GM12878 (cell line): ENCODE data around the gene PUM2. TPM values are rescaled to one million over a fixed set of nuclear protein-coding genes. Genes with fewer than 3 reads are reported as not detected.

Source experiments
- ATAC-seq: fragments of 200-7000 bp; cut with Tn5 transposase; 3 replicates; pipeline ENCODE4 v1.9.1; 2020; ENCODE audit warnings: mild to moderate bottlenecking, moderate library complexity
- BruUV-seq: library from RNA; stranded (reverse); fragments of 400-500 nt; replicated peaks from 2 replicates; lab custom pipeline; 2021; lab: Mats Ljungman, UMichigan
- CTCF ChIA-PET: fragments of 300-600 bp; sonication (Branson Sonifier 250); formaldehyde crosslinking; extraction: SDS; loops from one replicate; lab custom pipeline; 2021; ENCODE audit warnings: inconsistent platforms; lab: Yijun Ruan, JAX
- POLR2A ChIA-PET: fragments of 350-600 bp; formaldehyde crosslinking; extraction: SDS; loops from one replicate; lab custom pipeline; 2021; ENCODE audit warnings: inconsistent platforms; lab: Charles Lee
- RAD21 ChIA-PET: fragments of 300-600 bp; sonication (Branson Sonifier 250); formaldehyde crosslinking; loops from one replicate; lab custom pipeline; 2023; ENCODE audit warnings: antibody characterized with exemption; ENCODE audit not compliant: unreplicated experiment; lab: Charles Lee
- SMC1A ChIA-PET: fragments of 300-600 bp; sonication (Branson Sonifier 250); formaldehyde crosslinking; loops from one replicate; lab custom pipeline; 2023; ENCODE audit not compliant: unreplicated experiment, uncharacterized antibody; lab: Charles Lee
- DNase-seq: peaks from one replicate; pipeline ENCODE4 v3.0.0-alpha.2; 2011; ENCODE audit warnings: low read depth, low spot score
- FAIRE-seq: peaks from 3 replicates; lab custom pipeline; 2011; peaks lifted over from hg19 to GRCh38; lab: Jason Lieb, UNC
- H2AFZ ChIP-seq: 2 replicates; pipeline ENCODE4 v1.6.0; 2011; ENCODE audit warnings: low read depth, low read length, control low read depth; ENCODE audit not compliant: control insufficient read depth
- H3K27ac ChIP-seq: 2 replicates; pipeline ENCODE4 v1.5.1; 2011; ENCODE audit warnings: control low read depth; ENCODE audit not compliant: control insufficient read depth, insufficient read depth
- H3K27me3 ChIP-seq, 2 experiments: replicated peaks in 1 of 2; 2 replicates each; pipeline versions ENCODE4 v1.6.0 to v1.6.1; 2011; ENCODE audit warnings: low read length in 1 of 2; ENCODE audit not compliant: control insufficient read depth in 2 of 2, insufficient read depth in 2 of 2
- H3K36me3 ChIP-seq, 2 experiments: 2 replicates each; pipeline ENCODE4 v1.5.1; 2011; ENCODE audit warnings: low read length in 1 of 2; ENCODE audit not compliant: control insufficient read depth in 2 of 2, insufficient read depth in 2 of 2
- H3K4me1 ChIP-seq: 2 replicates; pipeline ENCODE4 v1.6.1; 2011; ENCODE audit warnings: mild to moderate bottlenecking, low read length, moderate library complexity, mixed read lengths; ENCODE audit not compliant: control insufficient read depth, insufficient read depth
- H3K4me2 ChIP-seq: 2 replicates; pipeline ENCODE4 v1.6.0; 2011; ENCODE audit warnings: control low read depth; ENCODE audit not compliant: control insufficient read depth, insufficient read depth
- H3K4me3 ChIP-seq: fragments of 200-600 bp; sonication (generic); 2 replicates; pipeline ENCODE4 v1.5.1; 2016
- H3K79me2 ChIP-seq: 2 replicates; pipeline ENCODE4 v1.6.0; 2011; ENCODE audit warnings: low read length; ENCODE audit not compliant: control insufficient read depth, insufficient read depth
- H3K9ac ChIP-seq: 2 replicates; pipeline ENCODE4 v1.8.0; 2011; ENCODE audit warnings: low read length, control low read depth, mixed read lengths; ENCODE audit not compliant: control insufficient read depth, insufficient read depth
- H3K9me3 ChIP-seq: replicated peaks from 3 replicates; pipeline ENCODE4 v1.5.1; 2011; ENCODE audit warnings: mild to moderate bottlenecking, low read length; ENCODE audit not compliant: control insufficient read depth, insufficient read depth
- H4K20me1 ChIP-seq: 2 replicates; pipeline ENCODE4 v1.6.0; 2011; ENCODE audit not compliant: control insufficient read depth, insufficient read depth
- BHLHE40 ChIP-seq, 2 experiments: fragments of 450-650 bp in 1 of 2; IDR thresholded peaks; 2 replicates each; pipeline ENCODE4 v1.6.1; 2011 to 2017; ENCODE audit warnings: low read depth in 2 of 2, borderline replicate concordance in 1 of 2, improper control_type of control experiment in 1 of 2, low read length in 1 of 2, mild to moderate bottlenecking in 1 of 2
- BRCA1 ChIP-seq: IDR thresholded peaks from 2 replicates; pipeline ENCODE4 v1.6.1; 2011; ENCODE audit warnings: low read depth, low read length, improper control_type of control experiment
- EP300 ChIP-seq, 2 experiments: fragments of 150-350 bp in 1 of 2; IDR thresholded peaks; 2 replicates each; pipeline ENCODE4 v1.6.1; 2011 to 2012; ENCODE audit warnings: low read depth in 2 of 2, low read length in 2 of 2, borderline replicate concordance in 1 of 2, improper control_type of control experiment in 1 of 2, inconsistent platforms in 1 of 2; ENCODE audit not compliant: control insufficient read depth in 1 of 2
- GABPA ChIP-seq: IDR thresholded peaks from 2 replicates; pipeline ENCODE4 v1.6.1; 2014; ENCODE audit warnings: antibody characterized with exemption, low read depth, mild to moderate bottlenecking, inconsistent platforms
- KLF5 ChIP-seq: fragments of 450-650 bp; IDR thresholded peaks from 2 replicates; pipeline ENCODE4 v1.6.1; 2014; ENCODE audit warnings: mild to moderate bottlenecking; ENCODE audit not compliant: partially characterized antibody
- MYC ChIP-seq: IDR thresholded peaks from 2 replicates; pipeline ENCODE4 v1.6.1; 2011; ENCODE audit warnings: mild to moderate bottlenecking, low read length, moderate library complexity, inconsistent platforms; ENCODE audit not compliant: insufficient read depth, insufficient replicate concordance, insufficient read length, severe bottlenecking
- NR2C2 ChIP-seq: IDR thresholded peaks from 2 replicates; pipeline ENCODE4 v1.6.1; 2011; ENCODE audit warnings: borderline replicate concordance, low read depth; ENCODE audit not compliant: control insufficient read depth, insufficient read length
- RAD51 ChIP-seq: fragments of 450-650 bp; IDR thresholded peaks from 2 replicates; pipeline ENCODE4 v1.6.1; 2016; ENCODE audit warnings: moderate library complexity, mild to moderate bottlenecking, inconsistent platforms
- WRNIP1 ChIP-seq: IDR thresholded peaks from 2 replicates; pipeline ENCODE4 v1.6.1; 2011; ENCODE audit warnings: low read depth, low read length, improper control_type of control experiment, borderline replicate concordance
- WGBS: methylation state at CpG from one replicate; pipeline ENCODE4 v1.1.6; 2016; ENCODE audit warnings: low lambda C conversion rate; ENCODE audit not compliant: insufficient replicate concordance, insufficient coverage; ENCODE audit errors: missing lambda C conversion rate; 5-methylcytosine and 5-hydroxymethylcytosine counted together
- in situ Hi-C: fragments of 300-500 bp; cut with MboI; formaldehyde crosslinking; loops from 9 replicates; pipeline ENCODE4 v1.14.3; 2018; ENCODE audit warnings: mixed read lengths
- intact Hi-C: fragments of 100-400 bp; cut with micrococcal nuclease; formaldehyde crosslinking; loops from one replicate; pipeline ENCODE4 v1.14.2; 2022; ENCODE audit not compliant: unreplicated experiment
- polyA plus RNA-seq, 11 experiments: library from polyadenylated mRNA; depleted of rRNA in 4 of 11; unstranded in 6 of 11; stranded (reverse) in 5 of 11; fragments of >200 nt; fragmentation: Nextera tagmentation in 4 of 11; fragmentation: Illumina TruSeq in 1 of 11; extraction: Ambion mirVana in 4 of 11; extraction: Trizol in 1 of 11; gene quantifications; 1 replicate in 1 of 11; 2 replicates in 10 of 11; pipeline versions ENCODE4 v1.2.1 to v1.2.3, GENCODE V29; 2011 to 2016; ENCODE audit warnings: inconsistent platforms in 2 of 11, missing spikeins in 2 of 11, low read depth in 1 of 11
- total RNA-seq, 4 experiments: library from RNA; depleted of rRNA in 3 of 4; stranded (reverse); fragments of >200 nt in 3 of 4; fragmentation: Illumina TruSeq in 1 of 4; extraction: Trizol in 1 of 4; gene quantifications; 2 replicates each; pipeline versions ENCODE4 v1.2.1 to v1.2.3, GENCODE V29; 2013 to 2021
- TF ChIP-seq, protein P1 (sequence below), 3 experiments: IDR thresholded peaks in 2 of 3; conservative IDR thresholded peaks in 1 of 3; 2 replicates each; pipeline ENCODE4 v1.5.1; 2011; ENCODE audit warnings: low read depth in 3 of 3, low read length in 3 of 3, mild to moderate bottlenecking in 3 of 3, control low read depth in 2 of 3, moderate library complexity in 2 of 3, inconsistent platforms in 1 of 3, mixed read lengths in 1 of 3; ENCODE audit not compliant: control insufficient read depth in 2 of 3, insufficient read depth in 1 of 3; ENCODE audit errors: extremely low read depth in 1 of 3
- TF ChIP-seq, protein P2 (sequence below): fragments of 450-650 bp; IDR thresholded peaks from 2 replicates; pipeline ENCODE4 v1.6.1; 2017; ENCODE audit warnings: mild to moderate bottlenecking, moderate library complexity

The PUM2 gene
- total and polyA plus RNA-seq, 10 of the 15 experiments (the other 5 are each of a cell fraction or from before 2014, with no cell fraction given) = 14.5 to 87.6 (median 29.4) TPM

- ChIA-PET SMC1A (no interaction called here), POLR2A (interaction anchor here (0.5 kb wide), 1 partner anchor 20 kb away, joined by 3 read pairs; no protein-coding TSS in a partner anchor), RAD21 (no interaction called here), CTCF (interaction anchor here (1.1 kb wide), 1 partner anchor 19 kb away, joined by 4 read pairs; no protein-coding TSS in a partner anchor)
- Histone ChIP-seq H3K36me3 (no peaks in the 10 kb centered on the region), H3K4me1 (peaks cover under 1% of the 10 kb centered on the region; the same call in 1 of the 2 replicates), H3K9me3 (no peaks in the 10 kb centered on the region), H3K79me2 (no peaks in the 10 kb centered on the region), H4K20me1 (no peaks in the 10 kb centered on the region), H3K9ac (no peak overlapping the region), H2AFZ (no peak overlapping the region), H3K4me2 (no peak overlapping the region), H3K4me3 (no peak overlapping the region), H3K27ac (no peak overlapping the region), H3K27me3 (no peaks in the 10 kb centered on the region)
- no TSS peak for BruUV-seq
- no peak for TF ChIP-seq NR2C2
- TF ChIP-seq BRCA1 = no peak
- no peak for TF ChIP-seq RAD51
- TF ChIP-seq MYC = no peak
- no peak for TF ChIP-seq BHLHE40 (IDR thresholded peaks at IDR 0.05; ENCODE audit: borderline replicate concordance in 1 of 2, low read depth in 2 of 2, low read length in 1 of 2)
- TF ChIP-seq KLF5 = no peak
- no peak for TF ChIP-seq GABPA
- TF ChIP-seq, protein P1, sequence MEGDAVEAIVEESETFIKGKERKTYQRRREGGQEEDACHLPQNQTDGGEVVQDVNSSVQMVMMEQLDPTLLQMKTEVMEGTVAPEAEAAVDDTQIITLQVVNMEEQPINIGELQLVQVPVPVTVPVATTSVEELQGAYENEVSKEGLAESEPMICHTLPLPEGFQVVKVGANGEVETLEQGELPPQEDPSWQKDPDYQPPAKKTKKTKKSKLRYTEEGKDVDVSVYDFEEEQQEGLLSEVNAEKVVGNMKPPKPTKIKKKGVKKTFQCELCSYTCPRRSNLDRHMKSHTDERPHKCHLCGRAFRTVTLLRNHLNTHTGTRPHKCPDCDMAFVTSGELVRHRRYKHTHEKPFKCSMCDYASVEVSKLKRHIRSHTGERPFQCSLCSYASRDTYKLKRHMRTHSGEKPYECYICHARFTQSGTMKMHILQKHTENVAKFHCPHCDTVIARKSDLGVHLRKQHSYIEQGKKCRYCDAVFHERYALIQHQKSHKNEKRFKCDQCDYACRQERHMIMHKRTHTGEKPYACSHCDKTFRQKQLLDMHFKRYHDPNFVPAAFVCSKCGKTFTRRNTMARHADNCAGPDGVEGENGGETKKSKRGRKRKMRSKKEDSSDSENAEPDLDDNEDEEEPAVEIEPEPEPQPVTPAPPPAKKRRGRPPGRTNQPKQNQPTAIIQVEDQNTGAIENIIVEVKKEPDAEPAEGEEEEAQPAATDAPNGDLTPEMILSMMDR (IDR thresholded peaks at IDR 0.05 in 2 of 3, conservative IDR thresholded peaks at IDR 0.05 in 1 of 3; ENCODE audit: control insufficient read depth in 2 of 3, extremely low read depth in 1 of 3, insufficient read depth in 1 of 3, low read depth in 3 of 3, low read length in 3 of 3) = no peak
- TF ChIP-seq EP300 (IDR thresholded peaks at IDR 0.05; ENCODE audit: borderline replicate concordance in 1 of 2, control insufficient read depth in 1 of 2, low read depth in 2 of 2, low read length in 2 of 2) = no peak
- TF ChIP-seq WRNIP1 = no peak
- TF ChIP-seq, protein P2, sequence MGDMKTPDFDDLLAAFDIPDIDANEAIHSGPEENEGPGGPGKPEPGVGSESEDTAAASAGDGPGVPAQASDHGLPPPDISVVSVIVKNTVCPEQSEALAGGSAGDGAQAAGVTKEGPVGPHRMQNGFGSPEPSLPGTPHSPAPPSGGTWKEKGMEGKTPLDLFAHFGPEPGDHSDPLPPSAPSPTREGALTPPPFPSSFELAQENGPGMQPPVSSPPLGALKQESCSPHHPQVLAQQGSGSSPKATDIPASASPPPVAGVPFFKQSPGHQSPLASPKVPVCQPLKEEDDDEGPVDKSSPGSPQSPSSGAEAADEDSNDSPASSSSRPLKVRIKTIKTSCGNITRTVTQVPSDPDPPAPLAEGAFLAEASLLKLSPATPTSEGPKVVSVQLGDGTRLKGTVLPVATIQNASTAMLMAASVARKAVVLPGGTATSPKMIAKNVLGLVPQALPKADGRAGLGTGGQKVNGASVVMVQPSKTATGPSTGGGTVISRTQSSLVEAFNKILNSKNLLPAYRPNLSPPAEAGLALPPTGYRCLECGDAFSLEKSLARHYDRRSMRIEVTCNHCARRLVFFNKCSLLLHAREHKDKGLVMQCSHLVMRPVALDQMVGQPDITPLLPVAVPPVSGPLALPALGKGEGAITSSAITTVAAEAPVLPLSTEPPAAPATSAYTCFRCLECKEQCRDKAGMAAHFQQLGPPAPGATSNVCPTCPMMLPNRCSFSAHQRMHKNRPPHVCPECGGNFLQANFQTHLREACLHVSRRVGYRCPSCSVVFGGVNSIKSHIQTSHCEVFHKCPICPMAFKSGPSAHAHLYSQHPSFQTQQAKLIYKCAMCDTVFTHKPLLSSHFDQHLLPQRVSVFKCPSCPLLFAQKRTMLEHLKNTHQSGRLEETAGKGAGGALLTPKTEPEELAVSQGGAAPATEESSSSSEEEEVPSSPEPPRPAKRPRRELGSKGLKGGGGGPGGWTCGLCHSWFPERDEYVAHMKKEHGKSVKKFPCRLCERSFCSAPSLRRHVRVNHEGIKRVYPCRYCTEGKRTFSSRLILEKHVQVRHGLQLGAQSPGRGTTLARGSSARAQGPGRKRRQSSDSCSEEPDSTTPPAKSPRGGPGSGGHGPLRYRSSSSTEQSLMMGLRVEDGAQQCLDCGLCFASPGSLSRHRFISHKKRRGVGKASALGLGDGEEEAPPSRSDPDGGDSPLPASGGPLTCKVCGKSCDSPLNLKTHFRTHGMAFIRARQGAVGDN = no peak
- intact Hi-C loops = no loop called here
- DNase-seq (no peak), ATAC-seq (no peak), FAIRE-seq (no peak)
- in situ Hi-C loops = no loop called here
- WGBS = over 99% methylated on average over 6 of the region's 6 CpGs
Observed at GRCh38 chr2:20359096-20359495, 8.5 kb upstream of the PUM2 start.
